ENCODE measurements around the gene TUT1. TPM values are rescaled to one million over a fixed set of nuclear protein-coding genes. Genes with fewer than 3 reads are reported as not detected.

Gene TUT1
- total and polyA plus RNA-seq, 2 of the 4 experiments (the other 2 are of a cell fraction) = 4.3 to 10.1 TPM

- no peak for DNase-seq
- 86% methylated on average over 7 of the region's 17 CpGs; no CpG with 5 or more reads in 1 of the 2 experiments for WGBS, 2 experiments (ENCODE audit: extremely low coverage in 2 of 2, insufficient read length in 1 of 2)
- in situ Hi-C loops (cut with MboI; ENCODE audit: low sequenced_read_pairs) = no loop called here
- H3K18ac ChIP-seq (ENCODE audit: low read depth, low read length) = no peak overlapping the region
- no peak overlapping the region for H3K14ac ChIP-seq (replicated peaks; ENCODE audit: low read depth, low read length)
- no peak overlapping the region for H4K5ac ChIP-seq (ENCODE audit: low read depth, low read length)
- no peak overlapping the region for H3K27ac ChIP-seq (ENCODE audit: insufficient read depth, low read length)
- no peak overlapping the region for H4K8ac ChIP-seq (ENCODE audit: low read depth in 2 of 2, low read length in 2 of 2)
- no peak overlapping the region for H3K56ac ChIP-seq (ENCODE audit: extremely low read depth, insufficient read depth, low read length)
- intact Hi-C loops (cut with micrococcal nuclease) = no loop called here
- CTCF ChIA-PET = no interaction called here
- H3K4me1 ChIP-seq (ENCODE audit: control insufficient read depth, insufficient read depth, low read length) = peaks cover 17% of the 10 kb centered on the region
- H3K79me1 ChIP-seq (ENCODE audit: low read depth in 1 of 2, low read length in 2 of 2) = peaks cover 3 to 47% of the 10 kb centered on the region in 2 experiments; a peak in 2 of 4 replicates
- dilution Hi-C loops (cut with HindIII; ENCODE audit: low sequenced_read_pairs, unreplicated experiment) = no loop called here
- H2BK5ac ChIP-seq (ENCODE audit: low read depth, low read length, poor library complexity, severe bottlenecking) = no peak overlapping the region
- no peak overlapping the region for H2BK20ac ChIP-seq (ENCODE audit: low read depth, low read length)
- no peak overlapping the region for H3K23ac ChIP-seq (ENCODE audit: low read depth, low read length)
- H2BK15ac ChIP-seq (ENCODE audit: low read depth, low read length) = no peak overlapping the region
- H4K20me1 ChIP-seq (ENCODE audit: insufficient read depth, low read length) = peaks cover 21% of the 10 kb centered on the region
- H3K9me3 ChIP-seq (ENCODE audit: control insufficient read depth, insufficient read depth, low read length) = no peaks in the 10 kb centered on the region
- peak overlapping the region; percentile 47; the same call in 1 of the 2 replicates for H2AK5ac ChIP-seq (ENCODE audit: low read depth, low read length)
- no TSS peak for BruUV-seq (replicated peaks)
- H2AK9ac ChIP-seq (replicated peaks; ENCODE audit: low read depth, low read length, poor library complexity) = peak overlapping the region; percentile 29
- H4K91ac ChIP-seq (ENCODE audit: insufficient read depth, low read depth, low read length) = no peak overlapping the region
- H3K4me2 ChIP-seq (ENCODE audit: low read depth, low read length) = no peak overlapping the region
- no peaks in the 10 kb centered on the region for H3K27me3 ChIP-seq (ENCODE audit: control insufficient read depth, insufficient read depth, low read length)
- H3K4ac ChIP-seq (ENCODE audit: low read depth, low read length) = peak overlapping the region; percentile 36; the same call in 1 of the 2 replicates
- H3K36me3 ChIP-seq (ENCODE audit: control insufficient read depth, insufficient read depth, low read length) = peaks cover 2% of the 10 kb centered on the region; the same call in 1 of the 2 replicates
- H2BK120ac ChIP-seq (ENCODE audit: low read depth, low read length) = peak overlapping the region; percentile 1; the same call in 1 of the 2 replicates
- no peak overlapping the region for H2AFZ ChIP-seq (replicated peaks; ENCODE audit: low read length, poor library complexity)
- H3K4me3 ChIP-seq (ENCODE audit: insufficient read depth, low read depth, low read length) = no peak overlapping the region
- POLR2A ChIA-PET (ENCODE audit: unreplicated experiment) = no interaction called here
- no peak for ATAC-seq (ENCODE audit: low read depth)
- H3K9me1 ChIP-seq (ENCODE audit: insufficient read depth, low read length) = peaks cover 8% of the 10 kb centered on the region
- H3K9ac ChIP-seq (ENCODE audit: low read depth, low read length) = no peak overlapping the region
- no peak for TF ChIP-seq MAZ (IDR thresholded peaks at IDR 0.05; ENCODE audit: borderline replicate concordance, low read depth, low read length)
- no peak for TF ChIP-seq CEBPB (IDR thresholded peaks at IDR 0.05; ENCODE audit: low read depth, low read length)
- no peak for TF ChIP-seq MAFK (IDR thresholded peaks at IDR 0.05; ENCODE audit: low read depth, low read length)
- no peak for TF ChIP-seq RAD21 (IDR thresholded peaks at IDR 0.05; ENCODE audit: low read length)
- TF ChIP-seq, protein P1, sequence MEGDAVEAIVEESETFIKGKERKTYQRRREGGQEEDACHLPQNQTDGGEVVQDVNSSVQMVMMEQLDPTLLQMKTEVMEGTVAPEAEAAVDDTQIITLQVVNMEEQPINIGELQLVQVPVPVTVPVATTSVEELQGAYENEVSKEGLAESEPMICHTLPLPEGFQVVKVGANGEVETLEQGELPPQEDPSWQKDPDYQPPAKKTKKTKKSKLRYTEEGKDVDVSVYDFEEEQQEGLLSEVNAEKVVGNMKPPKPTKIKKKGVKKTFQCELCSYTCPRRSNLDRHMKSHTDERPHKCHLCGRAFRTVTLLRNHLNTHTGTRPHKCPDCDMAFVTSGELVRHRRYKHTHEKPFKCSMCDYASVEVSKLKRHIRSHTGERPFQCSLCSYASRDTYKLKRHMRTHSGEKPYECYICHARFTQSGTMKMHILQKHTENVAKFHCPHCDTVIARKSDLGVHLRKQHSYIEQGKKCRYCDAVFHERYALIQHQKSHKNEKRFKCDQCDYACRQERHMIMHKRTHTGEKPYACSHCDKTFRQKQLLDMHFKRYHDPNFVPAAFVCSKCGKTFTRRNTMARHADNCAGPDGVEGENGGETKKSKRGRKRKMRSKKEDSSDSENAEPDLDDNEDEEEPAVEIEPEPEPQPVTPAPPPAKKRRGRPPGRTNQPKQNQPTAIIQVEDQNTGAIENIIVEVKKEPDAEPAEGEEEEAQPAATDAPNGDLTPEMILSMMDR (conservative IDR thresholded peaks at IDR 0.05; ENCODE audit: low read depth, low read length) = no peak
- no peak for TF ChIP-seq RFX5 (IDR thresholded peaks at IDR 0.05; ENCODE audit: low read depth, low read length)
- no peak for TF ChIP-seq BHLHE40 (IDR thresholded peaks at IDR 0.05; ENCODE audit: low read depth, low read length)
- TF ChIP-seq, protein P2, sequence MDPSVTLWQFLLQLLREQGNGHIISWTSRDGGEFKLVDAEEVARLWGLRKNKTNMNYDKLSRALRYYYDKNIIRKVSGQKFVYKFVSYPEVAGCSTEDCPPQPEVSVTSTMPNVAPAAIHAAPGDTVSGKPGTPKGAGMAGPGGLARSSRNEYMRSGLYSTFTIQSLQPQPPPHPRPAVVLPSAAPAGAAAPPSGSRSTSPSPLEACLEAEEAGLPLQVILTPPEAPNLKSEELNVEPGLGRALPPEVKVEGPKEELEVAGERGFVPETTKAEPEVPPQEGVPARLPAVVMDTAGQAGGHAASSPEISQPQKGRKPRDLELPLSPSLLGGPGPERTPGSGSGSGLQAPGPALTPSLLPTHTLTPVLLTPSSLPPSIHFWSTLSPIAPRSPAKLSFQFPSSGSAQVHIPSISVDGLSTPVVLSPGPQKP (IDR thresholded peaks at IDR 0.05; ENCODE audit: borderline replicate concordance, low read depth, low read length) = no peak
- TF ChIP-seq CHD1 (IDR thresholded peaks at IDR 0.05; ENCODE audit: low read depth, low read length) = no peak
- TF ChIP-seq MXI1 (IDR thresholded peaks at IDR 0.05; ENCODE audit: borderline replicate concordance, low read depth, low read length) = no peak
- no peak for TF ChIP-seq USF2 (IDR thresholded peaks at IDR 0.05; ENCODE audit: low read depth, low read length)
- no peak for TF ChIP-seq RCOR1 (IDR thresholded peaks at IDR 0.05; ENCODE audit: insufficient replicate concordance, low read length)
- TF ChIP-seq NFE2L2 (IDR thresholded peaks at IDR 0.05; ENCODE audit: low read depth, low read length) = no peak
- no peak for TF ChIP-seq FOS (IDR thresholded peaks at IDR 0.05; ENCODE audit: low read depth, low read length)
- TF ChIP-seq POLR2A (IDR thresholded peaks at IDR 0.05; ENCODE audit: low read depth, low read length) = no peak
Measured at GRCh38 chr11:62548545-62549335, 42.6 kb downstream of the TUT1 start.
